ENCODE data around the gene PRPSAP1.
A peak's percentile ranks its signal among the peaks of the same experiment; 100 is the strongest.

Gene PRPSAP1

DNA sequence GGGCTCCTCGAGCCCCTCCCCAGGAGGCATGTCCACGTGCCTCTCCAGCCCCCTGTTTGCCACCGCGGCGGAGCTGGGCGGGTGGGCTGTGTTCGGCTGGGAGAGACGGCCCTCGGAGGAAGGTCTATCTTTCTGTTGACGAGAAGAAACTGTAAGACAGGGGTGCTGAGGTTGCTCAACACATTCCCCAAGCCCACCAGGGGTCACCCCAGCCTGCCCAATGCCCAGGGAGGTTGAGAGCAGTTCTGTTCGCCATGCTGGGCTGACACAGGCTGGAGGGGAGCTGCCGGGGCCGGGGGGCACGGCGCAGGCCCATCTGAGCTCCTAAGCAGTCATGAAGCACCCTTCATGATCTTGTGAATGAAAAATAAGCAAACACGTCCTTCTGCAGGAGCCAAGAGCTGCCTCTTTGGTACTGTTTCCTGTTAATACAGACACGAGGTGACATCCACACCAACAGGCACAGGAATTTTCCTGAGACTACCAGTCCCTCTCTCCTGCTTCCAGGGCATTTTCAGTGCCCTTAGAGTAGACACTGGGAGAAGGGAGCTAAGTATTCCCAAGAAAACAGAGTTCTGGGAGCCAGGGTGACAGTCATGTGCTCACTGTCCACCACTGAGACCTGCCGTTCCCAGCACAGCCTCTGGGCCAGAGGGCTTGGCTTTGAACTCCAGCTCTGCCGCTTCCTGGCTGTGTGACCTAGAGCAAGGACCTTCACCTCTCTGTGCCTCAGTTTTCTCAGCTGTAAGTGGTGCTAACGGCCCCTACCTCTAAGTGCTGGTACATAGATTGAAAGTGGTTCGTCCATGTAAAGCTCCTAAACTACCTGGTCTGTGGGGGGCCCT lies 79.4 kb downstream of the PRPSAP1 start:
- Histone ChIP-seq H2BK12ac (ENCODE audit: low read length) (no peak overlapping the region), H2AK5ac (ENCODE audit: low read depth, low read length) (no peak overlapping the region), H3K79me1 (ENCODE audit: low read depth, low read length) (peaks cover 17% of the 10 kb centered on the region), H4K8ac (ENCODE audit: low read depth, low read length) (no peak overlapping the region), H3K18ac (ENCODE audit: low read length) (no peak overlapping the region), H3K4ac (ENCODE audit: low read length) (no peak overlapping the region), H3K23ac (ENCODE audit: low read depth, low read length, poor library complexity) (no peak overlapping the region), H3K4me2 (ENCODE audit: insufficient read depth, low read length, poor library complexity, severe bottlenecking) (no peak overlapping the region), H3K27ac (replicated peaks; ENCODE audit: low read length) (no peak overlapping the region), H3K9me3 (replicated peaks in 1 of 2; ENCODE audit: control insufficient read depth in 2 of 2, insufficient read depth in 1 of 2, low read depth in 1 of 2, low read length in 2 of 2) (peaks cover 0 to 5% of the 10 kb centered on the region in 2 donors), H2BK120ac (ENCODE audit: low read depth, low read length) (no peak overlapping the region), H2BK15ac (ENCODE audit: low read length) (no peak overlapping the region), H3K14ac (ENCODE audit: low read length) (no peak overlapping the region), H2BK5ac (ENCODE audit: low read length) (peak overlapping the region; percentile 39), H3K4me1 (ENCODE audit: control insufficient read depth in 2 of 2, insufficient read depth in 1 of 2, low read depth in 1 of 2, low read length in 2 of 2) (peaks cover 11 to 20% of the 10 kb centered on the region in 2 donors), H3K27me3 (ENCODE audit: control insufficient read depth in 3 of 3, insufficient read depth in 3 of 3, low read depth in 1 of 3, low read length in 3 of 3) (no peaks in the 10 kb centered on the region), H2AFZ (ENCODE audit: low read length) (no peak overlapping the region), H3K36me3 (replicated peaks in 1 of 2; ENCODE audit: control insufficient read depth in 2 of 2, insufficient read depth in 2 of 2, low read length in 2 of 2) (peaks cover 8 to 31% of the 10 kb centered on the region in 2 donors), H3K9ac (ENCODE audit: low read depth, low read length, poor library complexity) (no peak overlapping the region), H3K4me3 (ENCODE audit: low read length in 2 of 2) (no peak overlapping the region), H4K91ac (ENCODE audit: low read depth, low read length, poor library complexity) (no peak overlapping the region)
- no peak for DNase-seq (ENCODE audit: low spot score)
- no CpG with 5 or more reads among the region's 21 CpGs for WGBS, 2 donors (ENCODE audit: extremely low coverage in 2 of 2, insufficient read length in 2 of 2, insufficient replicate concordance in 1 of 2)

DNA sequence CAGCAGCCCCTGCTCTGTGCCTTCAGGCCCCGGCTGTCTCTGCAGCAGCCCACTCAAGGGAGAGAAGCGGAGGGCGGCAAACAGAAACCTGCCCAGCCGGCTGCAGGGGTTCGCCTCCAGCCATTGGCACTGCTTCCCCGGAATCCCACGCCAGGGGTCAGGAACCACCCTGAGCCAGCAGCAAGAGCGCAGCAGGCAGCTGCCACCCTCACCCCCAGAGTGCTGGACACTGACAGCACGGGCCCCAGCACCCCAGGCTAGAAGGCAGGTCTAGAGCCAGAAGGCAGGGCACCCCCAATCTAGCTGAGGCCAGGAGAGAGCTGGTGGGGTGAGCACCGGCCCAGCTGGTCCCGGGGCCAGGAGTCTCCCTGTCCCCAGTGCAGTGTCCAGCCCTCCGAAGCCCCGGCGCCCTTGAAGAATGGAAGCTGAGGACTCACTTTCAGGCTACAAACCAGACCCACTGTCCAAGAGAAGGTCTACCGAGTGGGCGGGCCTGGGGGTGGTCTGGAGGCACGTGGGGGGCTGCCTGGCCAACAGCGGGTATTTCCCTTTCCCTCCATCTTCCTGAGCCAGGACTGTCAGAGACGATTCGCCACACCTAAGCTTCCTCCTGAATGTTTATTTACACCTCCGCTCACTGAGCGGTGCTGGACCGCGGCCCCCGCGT lies 80.1 kb downstream of the PRPSAP1 start:
- peak overlapping the region; percentile 44 for H3K23ac ChIP-seq (ENCODE audit: low read depth, low read length, poor library complexity)
- H2BK12ac ChIP-seq (ENCODE audit: low read length) = peak overlapping the region; percentile 49
- H4K8ac ChIP-seq (ENCODE audit: low read depth, low read length) = no peak overlapping the region
- H3K18ac ChIP-seq (ENCODE audit: low read length) = no peak overlapping the region
- no peak for DNase-seq (ENCODE audit: low spot score)
- H3K4me2 ChIP-seq (ENCODE audit: insufficient read depth, low read length, poor library complexity, severe bottlenecking) = no peak overlapping the region
- H2AFZ ChIP-seq (ENCODE audit: low read length) = no peak overlapping the region
- H3K27me3 ChIP-seq (ENCODE audit: control insufficient read depth in 3 of 3, insufficient read depth in 3 of 3, low read depth in 1 of 3, low read length in 3 of 3) = no peaks in the 10 kb centered on the region
- no peak overlapping the region for H3K4ac ChIP-seq (ENCODE audit: low read length)
- peaks cover 12 to 18% of the 10 kb centered on the region in 2 donors for H3K4me1 ChIP-seq (ENCODE audit: control insufficient read depth in 2 of 2, insufficient read depth in 1 of 2, low read depth in 1 of 2, low read length in 2 of 2)
- no peak overlapping the region for H2BK15ac ChIP-seq (ENCODE audit: low read length)
- H3K14ac ChIP-seq (ENCODE audit: low read length) = no peak overlapping the region
- H3K9ac ChIP-seq (ENCODE audit: low read depth, low read length, poor library complexity) = no peak overlapping the region
- H3K27ac ChIP-seq (replicated peaks; ENCODE audit: low read length) = no peak overlapping the region
- peak overlapping the region; percentile 39 for H2BK5ac ChIP-seq (ENCODE audit: low read length)
- H4K91ac ChIP-seq (ENCODE audit: low read depth, low read length, poor library complexity) = no peak overlapping the region
- H2AK5ac ChIP-seq (ENCODE audit: low read depth, low read length) = peak overlapping the region; percentile 70
- H2BK120ac ChIP-seq (ENCODE audit: low read depth, low read length) = no peak overlapping the region
- no CpG with 5 or more reads among the region's 26 CpGs for WGBS, 2 donors (ENCODE audit: extremely low coverage in 2 of 2, insufficient read length in 2 of 2, insufficient replicate concordance in 1 of 2)
- peaks cover 12 to 38% of the 10 kb centered on the region in 2 donors for H3K36me3 ChIP-seq (replicated peaks in 1 of 2; ENCODE audit: control insufficient read depth in 2 of 2, insufficient read depth in 2 of 2, low read length in 2 of 2)
- peaks cover 19% of the 10 kb centered on the region for H3K79me1 ChIP-seq (ENCODE audit: low read depth, low read length)
- H3K9me3 ChIP-seq (replicated peaks in 1 of 2; ENCODE audit: control insufficient read depth in 2 of 2, insufficient read depth in 1 of 2, low read depth in 1 of 2, low read length in 2 of 2) = peaks cover 0 to 5% of the 10 kb centered on the region in 2 donors
- no peak overlapping the region for H3K4me3 ChIP-seq (ENCODE audit: low read length in 2 of 2)

DNA sequence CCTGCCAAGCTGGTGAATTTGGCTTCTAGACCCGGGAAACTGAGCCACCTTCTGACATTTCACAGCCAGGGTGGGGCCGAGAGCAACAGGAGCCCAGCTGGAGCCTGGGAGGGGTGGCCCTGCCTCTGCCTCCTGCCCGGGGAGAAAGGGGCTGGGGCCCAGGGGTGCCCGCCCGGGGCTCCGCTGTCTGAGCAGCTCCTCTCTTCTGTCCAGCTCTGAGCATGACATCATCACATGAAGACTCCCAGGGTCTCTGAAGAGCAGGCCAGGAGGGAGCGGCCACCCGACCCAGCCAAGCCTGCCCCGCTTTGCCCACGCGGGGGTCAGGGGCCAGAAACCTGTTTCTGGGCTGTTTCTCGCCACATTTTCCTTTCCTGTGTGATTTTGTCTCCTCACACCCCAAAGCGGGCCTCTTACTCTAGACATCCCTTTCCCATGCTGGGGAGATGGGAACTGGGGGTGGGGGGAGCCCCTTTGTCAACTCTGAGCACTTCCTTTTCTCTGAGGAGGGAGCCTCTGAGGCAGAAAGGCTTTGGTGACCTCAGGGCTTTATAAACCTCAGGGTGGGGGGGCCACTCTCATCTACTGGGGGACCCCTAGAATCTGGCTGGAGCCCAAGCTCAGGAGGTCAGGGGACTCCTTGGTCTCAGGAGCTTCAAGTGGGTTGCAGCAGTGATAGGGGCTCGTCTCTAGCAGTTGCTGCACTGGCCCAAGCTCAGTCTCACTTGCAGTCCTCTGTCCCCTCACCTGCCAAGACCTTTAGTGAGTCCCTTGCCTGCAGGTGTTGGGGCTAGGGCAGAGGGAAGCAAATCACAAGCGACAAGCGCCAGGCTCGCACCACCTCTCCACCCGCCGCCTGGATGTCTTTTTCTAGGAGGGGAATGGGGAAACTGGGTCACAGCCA lies 80.9 kb downstream of the PRPSAP1 start:
- Histone ChIP-seq H3K79me1 (ENCODE audit: low read depth, low read length) (peaks cover 19% of the 10 kb centered on the region), H3K4me2 (ENCODE audit: insufficient read depth, low read length, poor library complexity, severe bottlenecking) (no peak overlapping the region), H2BK120ac (ENCODE audit: low read depth, low read length) (no peak overlapping the region), H2BK5ac (ENCODE audit: low read length) (peak overlapping the region; percentile 39), H3K4me3 (ENCODE audit: low read length in 2 of 2) (no peak overlapping the region), H2AFZ (ENCODE audit: low read length) (no peak overlapping the region), H4K91ac (ENCODE audit: low read depth, low read length, poor library complexity) (no peak overlapping the region), H2BK15ac (ENCODE audit: low read length) (no peak overlapping the region), H3K23ac (ENCODE audit: low read depth, low read length, poor library complexity) (peak overlapping the region; percentile 75), H3K9me3 (replicated peaks in 1 of 2; ENCODE audit: control insufficient read depth in 2 of 2, insufficient read depth in 1 of 2, low read depth in 1 of 2, low read length in 2 of 2) (peaks cover 0 to 5% of the 10 kb centered on the region in 2 donors), H3K9ac (ENCODE audit: low read depth, low read length, poor library complexity) (no peak overlapping the region), H3K14ac (ENCODE audit: low read length) (no peak overlapping the region), H3K27me3 (ENCODE audit: control insufficient read depth in 3 of 3, insufficient read depth in 3 of 3, low read depth in 1 of 3, low read length in 3 of 3) (no peaks in the 10 kb centered on the region), H2BK12ac (ENCODE audit: low read length) (no peak overlapping the region), H3K4ac (ENCODE audit: low read length) (no peak overlapping the region), H3K18ac (ENCODE audit: low read length) (peak overlapping the region; percentile 65), H4K8ac (ENCODE audit: low read depth, low read length) (peak overlapping the region; percentile 17), H3K27ac (replicated peaks; ENCODE audit: low read length) (no peak overlapping the region), H3K4me1 (ENCODE audit: control insufficient read depth in 2 of 2, insufficient read depth in 1 of 2, low read depth in 1 of 2, low read length in 2 of 2) (peaks cover 18 to 21% of the 10 kb centered on the region in 2 donors), H3K36me3 (replicated peaks in 1 of 2; ENCODE audit: control insufficient read depth in 2 of 2, insufficient read depth in 2 of 2, low read length in 2 of 2) (peaks cover 12 to 45% of the 10 kb centered on the region in 2 donors), H2AK5ac (ENCODE audit: low read depth, low read length) (peak overlapping the region; percentile 81)
- no peak for DNase-seq (ENCODE audit: low spot score)
- WGBS, 2 donors (ENCODE audit: extremely low coverage in 2 of 2, insufficient read length in 2 of 2, insufficient replicate concordance in 1 of 2) = no CpG with 5 or more reads among the region's 19 CpGs

All from neuronal stem cell (in vitro differentiated cells).